ENCODE data around the gene TMEM266.
"Not testable (repeated sequence)": the region's sequence is repeated elsewhere in the genome, so short reads cannot be mapped to it uniquely, and the experiment has no call there.

TMEM266 gene

GRCh38 chr15:76032046-76032445 lies 27.7 kb upstream of the TMEM266 start:
- peaks cover 12% of the 10 kb centered on the region for H3K36me3 Mint-ChIP-seq (ENCODE audit: low read depth)

GRCh38 chr15:76033438-76033837 lies 26.3 kb upstream of the TMEM266 start:
- no peaks in the 10 kb centered on the region for H3K4me1 Mint-ChIP-seq
- no peak for TF ChIP-seq CTCF (IDR thresholded peaks at IDR 0.05; ENCODE audit: unreplicated experiment in 3 of 3)
- peaks cover 10% of the 10 kb centered on the region for H3K36me3 Mint-ChIP-seq (ENCODE audit: low read depth)
- no peaks in the 10 kb centered on the region for H3K27me3 Mint-ChIP-seq (ENCODE audit: low read depth)
- H3K4me3 Mint-ChIP-seq = no peak overlapping the region
- H3K27ac Mint-ChIP-seq = no peak overlapping the region
- peaks cover 5% of the 10 kb centered on the region for H3K9me3 Mint-ChIP-seq

More at GRCh38 chr15:76032046-76032445, 27.7 kb upstream of the TMEM266 start:
- no peaks in the 10 kb centered on the region for H3K27me3 Mint-ChIP-seq (ENCODE audit: low read depth)
- H3K4me3 Mint-ChIP-seq = no peak overlapping the region
- no peak overlapping the region for H3K27ac Mint-ChIP-seq
- TF ChIP-seq CTCF (IDR thresholded peaks at IDR 0.05; ENCODE audit: unreplicated experiment in 3 of 3) = no peak
- no peaks in the 10 kb centered on the region for H3K4me1 Mint-ChIP-seq
- peaks cover 14% of the 10 kb centered on the region for H3K9me3 Mint-ChIP-seq

GRCh38 chr15:76034111-76034510 lies 25.7 kb upstream of the TMEM266 start:
- TF ChIP-seq CTCF (IDR thresholded peaks at IDR 0.05; ENCODE audit: unreplicated experiment in 3 of 3) = no peak
- Mint-ChIP-seq H3K36me3 (ENCODE audit: low read depth) (peaks cover 6% of the 10 kb centered on the region), H3K27me3 (ENCODE audit: low read depth) (no peaks in the 10 kb centered on the region), H3K4me3 (no peak overlapping the region), H3K9me3 (peaks cover 1% of the 10 kb centered on the region), H3K27ac (no peak overlapping the region), H3K4me1 (no peaks in the 10 kb centered on the region)

GRCh38 chr15:76035593-76035992 lies 24.2 kb upstream of the TMEM266 start:
- no peaks in the 10 kb centered on the region for H3K4me1 Mint-ChIP-seq

GRCh38 chr15:76038512-76038911 lies 21.3 kb upstream of the TMEM266 start:
- Mint-ChIP-seq H3K27me3 (ENCODE audit: low read depth) (no peaks in the 10 kb centered on the region), H3K4me3 (no peak overlapping the region), H3K27ac (no peak overlapping the region), H3K9me3 (peaks cover 26% of the 10 kb centered on the region), H3K4me1 (no peaks in the 10 kb centered on the region), H3K36me3 (ENCODE audit: low read depth) (peaks cover 7% of the 10 kb centered on the region)
- no peak for TF ChIP-seq CTCF (IDR thresholded peaks at IDR 0.05; ENCODE audit: unreplicated experiment in 3 of 3)

More at GRCh38 chr15:76035593-76035992, 24.2 kb upstream of the TMEM266 start:
- Mint-ChIP-seq H3K36me3 (ENCODE audit: low read depth) (no peaks in the 10 kb centered on the region), H3K4me3 (no peak overlapping the region), H3K9me3 (peaks cover 7% of the 10 kb centered on the region), H3K27ac (no peak overlapping the region), H3K27me3 (ENCODE audit: low read depth) (no peaks in the 10 kb centered on the region)
- TF ChIP-seq CTCF (IDR thresholded peaks at IDR 0.05; ENCODE audit: unreplicated experiment in 3 of 3) = no peak

GRCh38 chr15:76054201-76054600 lies 5.6 kb upstream of the TMEM266 start:
- not testable (repeated sequence) for H3K9me3 Mint-ChIP-seq; H3K36me3 Mint-ChIP-seq (ENCODE audit: low read depth); H3K4me1 Mint-ChIP-seq; H3K27ac Mint-ChIP-seq; H3K4me3 Mint-ChIP-seq
- H3K27me3 Mint-ChIP-seq (ENCODE audit: low read depth) = peaks cover 27% of the 10 kb centered on the region

Data from nephron (organoid).